ENCODE measurements around the gene ATP5ME. TPM values are rescaled to one million over a fixed set of nuclear protein-coding genes. Genes with fewer than 3 reads are reported as not detected.

Gene ATP5ME
- total RNA-seq, 1 experiment from 2014 or later, result 425 TPM

DNA sequence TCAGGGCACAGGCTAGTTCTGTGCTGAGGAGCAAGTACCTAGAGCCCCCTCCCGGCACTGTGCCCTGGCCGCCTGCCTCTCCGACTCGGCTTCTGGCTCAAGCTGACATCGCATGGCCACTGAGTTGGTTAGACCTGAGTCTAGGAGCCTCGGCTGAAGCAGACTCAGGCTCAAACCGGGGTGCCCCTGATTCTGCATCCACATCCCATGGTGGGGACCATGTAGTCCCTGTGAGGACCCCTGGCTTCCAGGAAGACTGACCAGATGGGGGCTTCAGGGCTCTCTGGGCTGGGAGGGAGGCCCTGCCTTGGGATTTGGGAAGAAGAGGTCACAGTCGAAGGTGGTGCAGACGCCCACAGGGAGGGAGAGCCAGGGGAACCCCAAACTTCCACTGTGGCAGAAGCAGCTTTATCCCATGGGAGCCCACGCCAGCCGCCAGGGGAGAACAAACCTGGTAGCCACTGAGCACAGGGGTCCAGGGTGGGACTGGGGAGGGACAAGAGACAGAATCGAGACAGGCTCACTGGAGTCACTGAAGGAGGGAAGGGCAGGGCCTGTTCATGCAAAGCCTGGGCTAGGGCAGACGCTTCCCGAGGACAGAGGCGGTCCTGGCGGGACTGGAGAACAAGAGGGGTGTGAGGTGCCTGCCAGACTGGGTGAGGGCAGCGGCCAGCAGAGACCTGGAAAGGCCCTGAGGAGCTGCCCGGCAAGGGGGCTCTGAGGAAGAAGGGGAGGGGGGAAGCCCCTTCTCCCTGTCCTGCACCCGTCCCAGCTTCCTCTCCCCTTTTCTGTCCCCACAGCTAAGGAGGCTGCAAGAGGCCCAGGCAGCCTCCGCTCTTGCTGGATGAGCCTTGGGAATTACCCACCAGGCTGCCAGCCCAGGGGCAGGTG lies 47.6 kb downstream of the ATP5ME start:
- Histone ChIP-seq H3K56ac (ENCODE audit: insufficient read length, low read depth, low read length) (no peak overlapping the region), H3K4me2 (ENCODE audit: insufficient read depth, insufficient read length, low read length) (no peak overlapping the region), H2AK5ac (ENCODE audit: insufficient read length, low read length) (no peak overlapping the region), H3K4me1 (ENCODE audit: insufficient read depth, low read length) (no peaks in the 10 kb centered on the region; the same call in 1 of the 2 replicates), H3K9ac (ENCODE audit: extremely low read depth, insufficient read length, low read length) (no peak overlapping the region), H2BK120ac (ENCODE audit: low read depth, low read length, poor library complexity, severe bottlenecking) (no peak overlapping the region), H3K18ac (ENCODE audit: insufficient read length, low read depth, low read length) (no peak overlapping the region), H3K79me1 (ENCODE audit: insufficient read depth, low read depth, low read length, poor library complexity, severe bottlenecking) (no peaks in the 10 kb centered on the region), H3K23me2 (ENCODE audit: insufficient read length, low read depth, low read length, poor library complexity, severe bottlenecking) (no peaks in the 10 kb centered on the region), H4K5ac (ENCODE audit: insufficient read length, low read depth, low read length) (no peak overlapping the region), H3K79me2 (ENCODE audit: insufficient read depth, low read length) (no peaks in the 10 kb centered on the region), H3K27me3 (ENCODE audit: insufficient read depth, low read length) (no peaks in the 10 kb centered on the region), H4K91ac (ENCODE audit: insufficient read length, low read depth, low read length) (no peak overlapping the region), H3T11ph (ENCODE audit: low read length) (no peak overlapping the region), H3K23ac (ENCODE audit: insufficient read length, low read depth, low read length) (no peak overlapping the region), H2BK15ac (ENCODE audit: low read depth, low read length) (no peak overlapping the region), H2AFZ (ENCODE audit: low read length) (no peak overlapping the region), H4K8ac (replicated peaks; ENCODE audit: insufficient read length, low read depth, low read length) (no peak overlapping the region), H3K4ac (ENCODE audit: low read depth, low read length) (no peak overlapping the region), H4K20me1 (ENCODE audit: control insufficient read depth, insufficient read depth, insufficient read length) (no peaks in the 10 kb centered on the region), H2BK5ac (ENCODE audit: insufficient read length, low read length) (no peak overlapping the region), H3K9me3 (ENCODE audit: control insufficient read depth, low read depth, low read length) (no peaks in the 10 kb centered on the region), H3K14ac (ENCODE audit: insufficient read depth, low read length) (no peak overlapping the region), H2BK20ac (ENCODE audit: low read depth, low read length, poor library complexity, severe bottlenecking) (no peak overlapping the region), H2BK12ac (ENCODE audit: insufficient read length, low read depth, low read length) (no peak overlapping the region), H3K27ac (ENCODE audit: insufficient read length, low read depth, low read length) (no peak overlapping the region)
- TF ChIP-seq, protein P1, sequence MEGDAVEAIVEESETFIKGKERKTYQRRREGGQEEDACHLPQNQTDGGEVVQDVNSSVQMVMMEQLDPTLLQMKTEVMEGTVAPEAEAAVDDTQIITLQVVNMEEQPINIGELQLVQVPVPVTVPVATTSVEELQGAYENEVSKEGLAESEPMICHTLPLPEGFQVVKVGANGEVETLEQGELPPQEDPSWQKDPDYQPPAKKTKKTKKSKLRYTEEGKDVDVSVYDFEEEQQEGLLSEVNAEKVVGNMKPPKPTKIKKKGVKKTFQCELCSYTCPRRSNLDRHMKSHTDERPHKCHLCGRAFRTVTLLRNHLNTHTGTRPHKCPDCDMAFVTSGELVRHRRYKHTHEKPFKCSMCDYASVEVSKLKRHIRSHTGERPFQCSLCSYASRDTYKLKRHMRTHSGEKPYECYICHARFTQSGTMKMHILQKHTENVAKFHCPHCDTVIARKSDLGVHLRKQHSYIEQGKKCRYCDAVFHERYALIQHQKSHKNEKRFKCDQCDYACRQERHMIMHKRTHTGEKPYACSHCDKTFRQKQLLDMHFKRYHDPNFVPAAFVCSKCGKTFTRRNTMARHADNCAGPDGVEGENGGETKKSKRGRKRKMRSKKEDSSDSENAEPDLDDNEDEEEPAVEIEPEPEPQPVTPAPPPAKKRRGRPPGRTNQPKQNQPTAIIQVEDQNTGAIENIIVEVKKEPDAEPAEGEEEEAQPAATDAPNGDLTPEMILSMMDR (conservative IDR thresholded peaks at IDR 0.05), result no peak
- peak; percentile 27 for DNase-seq
- H3K4me3 Mint-ChIP-seq, result no peak overlapping the region
- H3K27me3 Mint-ChIP-seq (ENCODE audit: low read depth), result peaks cover 22% of the 10 kb centered on the region
- peaks cover 0 to 7% (median 2%) of the 10 kb centered on the region in 3 experiments; a peak in 3 of 7 replicates for H3K36me3 Mint-ChIP-seq (ENCODE audit: insufficient read depth in 1 of 3, low read depth in 3 of 3)
- WGBS (ENCODE audit: extremely low coverage, insufficient read length, low lambda C conversion rate), result no CpG with 5 or more reads among the region's 20 CpGs
- H3K4me1 Mint-ChIP-seq, result peaks cover 9 to 23% of the 10 kb centered on the region in 2 experiments
- peaks cover 3 to 7% of the 10 kb centered on the region in 2 experiments; a peak in 4 of 5 replicates for H3K9me3 Mint-ChIP-seq
- H3K27ac Mint-ChIP-seq, result no peak overlapping the region; a peak in 1 of 7 replicates

All from H9 (cell line).